GM12878 (cell line): ENCODE data around the gene MPHOSPH9. TPM values are rescaled to one million over a fixed set of nuclear protein-coding genes. Genes with fewer than 3 reads are reported as not detected.

ENCODE experiments used
- ATAC-seq: fragments of 200-7000 bp; cut with Tn5 transposase; 3 replicates; pipeline ENCODE4 v1.9.1; 2020; ENCODE audit warnings: mild to moderate bottlenecking, moderate library complexity
- BruUV-seq: library from RNA; stranded (reverse); fragments of 400-500 nt; replicated peaks from 2 replicates; lab custom pipeline; 2021; lab: Mats Ljungman, UMichigan
- CTCF ChIA-PET: fragments of 300-600 bp; sonication (Branson Sonifier 250); formaldehyde crosslinking; extraction: SDS; loops from one replicate; lab custom pipeline; 2021; ENCODE audit warnings: inconsistent platforms; lab: Yijun Ruan, JAX
- POLR2A ChIA-PET: fragments of 350-600 bp; formaldehyde crosslinking; extraction: SDS; loops from one replicate; lab custom pipeline; 2021; ENCODE audit warnings: inconsistent platforms; lab: Charles Lee
- RAD21 ChIA-PET: fragments of 300-600 bp; sonication (Branson Sonifier 250); formaldehyde crosslinking; loops from one replicate; lab custom pipeline; 2023; ENCODE audit warnings: antibody characterized with exemption; ENCODE audit not compliant: unreplicated experiment; lab: Charles Lee
- SMC1A ChIA-PET: fragments of 300-600 bp; sonication (Branson Sonifier 250); formaldehyde crosslinking; loops from one replicate; lab custom pipeline; 2023; ENCODE audit not compliant: unreplicated experiment, uncharacterized antibody; lab: Charles Lee
- DNase-seq: peaks from one replicate; pipeline ENCODE4 v3.0.0-alpha.2; 2011; ENCODE audit warnings: low read depth, low spot score
- FAIRE-seq: peaks from 3 replicates; lab custom pipeline; 2011; peaks lifted over from hg19 to GRCh38; lab: Jason Lieb, UNC
- H2AFZ ChIP-seq: 2 replicates; pipeline ENCODE4 v1.6.0; 2011; ENCODE audit warnings: low read depth, low read length, control low read depth; ENCODE audit not compliant: control insufficient read depth
- H3K27ac ChIP-seq: 2 replicates; pipeline ENCODE4 v1.5.1; 2011; ENCODE audit warnings: control low read depth; ENCODE audit not compliant: control insufficient read depth, insufficient read depth
- H3K27me3 ChIP-seq, 2 experiments: replicated peaks in 1 of 2; 2 replicates each; pipeline versions ENCODE4 v1.6.0 to v1.6.1; 2011; ENCODE audit warnings: low read length in 1 of 2; ENCODE audit not compliant: control insufficient read depth in 2 of 2, insufficient read depth in 2 of 2
- H3K36me3 ChIP-seq, 2 experiments: 2 replicates each; pipeline ENCODE4 v1.5.1; 2011; ENCODE audit warnings: low read length in 1 of 2; ENCODE audit not compliant: control insufficient read depth in 2 of 2, insufficient read depth in 2 of 2
- H3K4me1 ChIP-seq: 2 replicates; pipeline ENCODE4 v1.6.1; 2011; ENCODE audit warnings: mild to moderate bottlenecking, low read length, moderate library complexity, mixed read lengths; ENCODE audit not compliant: control insufficient read depth, insufficient read depth
- H3K4me2 ChIP-seq: 2 replicates; pipeline ENCODE4 v1.6.0; 2011; ENCODE audit warnings: control low read depth; ENCODE audit not compliant: control insufficient read depth, insufficient read depth
- H3K4me3 ChIP-seq: fragments of 200-600 bp; sonication (generic); 2 replicates; pipeline ENCODE4 v1.5.1; 2016
- H3K79me2 ChIP-seq: 2 replicates; pipeline ENCODE4 v1.6.0; 2011; ENCODE audit warnings: low read length; ENCODE audit not compliant: control insufficient read depth, insufficient read depth
- H3K9ac ChIP-seq: 2 replicates; pipeline ENCODE4 v1.8.0; 2011; ENCODE audit warnings: low read length, control low read depth, mixed read lengths; ENCODE audit not compliant: control insufficient read depth, insufficient read depth
- H3K9me3 ChIP-seq: replicated peaks from 3 replicates; pipeline ENCODE4 v1.5.1; 2011; ENCODE audit warnings: mild to moderate bottlenecking, low read length; ENCODE audit not compliant: control insufficient read depth, insufficient read depth
- H4K20me1 ChIP-seq: 2 replicates; pipeline ENCODE4 v1.6.0; 2011; ENCODE audit not compliant: control insufficient read depth, insufficient read depth
- CBFB ChIP-seq: IDR thresholded peaks from 2 replicates; pipeline ENCODE4 v1.6.1; 2016; ENCODE audit warnings: antibody characterized with exemption, low read depth
- CBX3 ChIP-seq: fragments of 200-600 bp; sonication (generic); IDR thresholded peaks from 2 replicates; pipeline ENCODE4 v1.6.1; 2016; ENCODE audit warnings: low read depth, borderline replicate concordance
- HCFC1 ChIP-seq: fragments of 150-350 bp; IDR thresholded peaks from 2 replicates; pipeline ENCODE4 v1.6.1; 2014; ENCODE audit warnings: low read length
- SIX5 ChIP-seq: IDR thresholded peaks from 2 replicates; pipeline ENCODE4 v1.6.1; 2011; ENCODE audit warnings: mild to moderate bottlenecking, low read depth, low read length, moderate library complexity; ENCODE audit not compliant: severe bottlenecking
- SP1 ChIP-seq: IDR thresholded peaks from one replicate; pipeline ENCODE4 v1.6.1; 2011; ENCODE audit warnings: low read depth, low read length
- STAT3 ChIP-seq: IDR thresholded peaks from 2 replicates; pipeline ENCODE4 v1.6.1; 2011; ENCODE audit warnings: low read depth, low read length, improper control_type of control experiment
- YBX1 ChIP-seq: fragments of 450-650 bp; IDR thresholded peaks from 2 replicates; pipeline ENCODE4 v1.6.1; 2016; ENCODE audit warnings: antibody characterized with exemption
- WGBS: methylation state at CpG from one replicate; pipeline ENCODE4 v1.1.6; 2016; ENCODE audit warnings: low lambda C conversion rate; ENCODE audit not compliant: insufficient replicate concordance, insufficient coverage; ENCODE audit errors: missing lambda C conversion rate; 5-methylcytosine and 5-hydroxymethylcytosine counted together
- in situ Hi-C: fragments of 300-500 bp; cut with MboI; formaldehyde crosslinking; loops from 9 replicates; pipeline ENCODE4 v1.14.3; 2018; ENCODE audit warnings: mixed read lengths
- intact Hi-C: fragments of 100-400 bp; cut with micrococcal nuclease; formaldehyde crosslinking; loops from one replicate; pipeline ENCODE4 v1.14.2; 2022; ENCODE audit not compliant: unreplicated experiment
- polyA plus RNA-seq, 11 experiments: library from polyadenylated mRNA; depleted of rRNA in 4 of 11; unstranded in 6 of 11; stranded (reverse) in 5 of 11; fragments of >200 nt; fragmentation: Nextera tagmentation in 4 of 11; fragmentation: Illumina TruSeq in 1 of 11; extraction: Ambion mirVana in 4 of 11; extraction: Trizol in 1 of 11; gene quantifications; 1 replicate in 1 of 11; 2 replicates in 10 of 11; pipeline versions ENCODE4 v1.2.1 to v1.2.3, GENCODE V29; 2011 to 2016; ENCODE audit warnings: inconsistent platforms in 2 of 11, missing spikeins in 2 of 11, low read depth in 1 of 11
- total RNA-seq, 4 experiments: library from RNA; depleted of rRNA in 3 of 4; stranded (reverse); fragments of >200 nt in 3 of 4; fragmentation: Illumina TruSeq in 1 of 4; extraction: Trizol in 1 of 4; gene quantifications; 2 replicates each; pipeline versions ENCODE4 v1.2.1 to v1.2.3, GENCODE V29; 2013 to 2021
- TF ChIP-seq, protein P1 (sequence below): IDR thresholded peaks from 2 replicates; pipeline ENCODE4 v1.6.1; 2011; ENCODE audit warnings: low read depth, mild to moderate bottlenecking, low read length, moderate library complexity, borderline replicate concordance; ENCODE audit errors: extremely low read depth
- TF ChIP-seq, protein P2 (sequence below): IDR thresholded peaks from 2 replicates; pipeline ENCODE4 v1.6.1; 2012; ENCODE audit warnings: low read depth, low read length, improper control_type of control experiment

MPHOSPH9 gene
- total and polyA plus RNA-seq, 10 of the 15 experiments (the other 5 are each of a cell fraction or from before 2014, with no cell fraction given) = 11.5 to 72.2 (median 45.7) TPM

DNA sequence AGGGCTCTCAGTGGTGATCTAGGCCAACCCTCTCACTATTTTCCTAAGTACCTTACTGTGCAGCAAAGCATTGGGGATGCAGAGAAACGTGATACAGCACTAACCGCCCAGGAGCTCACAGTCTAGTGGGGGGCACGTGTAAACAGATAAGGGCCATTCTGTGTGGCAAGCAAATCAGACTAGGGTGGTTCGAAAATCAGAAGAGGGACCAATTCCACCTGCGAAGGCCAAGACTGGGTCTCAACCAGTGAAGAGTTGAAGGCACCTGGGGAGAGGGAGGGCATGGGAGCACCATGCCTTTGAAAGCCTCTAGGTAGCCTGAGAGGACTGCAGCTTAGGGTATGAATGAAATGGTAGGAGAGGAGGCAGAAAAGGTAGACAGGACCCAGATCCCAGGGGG, 84.3 kb downstream of the MPHOSPH9 start:
- H3K4me1 ChIP-seq = no peaks in the 10 kb centered on the region
- no peak for ATAC-seq
- CTCF ChIA-PET = interaction anchor here (0.9 to 1.2 kb wide), 2 partner anchors 104 to 105 kb away, joined by 3 read pairs; no protein-coding TSS in a partner anchor
- H3K27me3 ChIP-seq = peaks cover 0 to 4% of the 10 kb centered on the region in 2 experiments; a peak in 1 of 4 replicates
- H3K36me3 ChIP-seq = no peaks in the 10 kb centered on the region
- no peak overlapping the region for H3K9ac ChIP-seq
- in situ Hi-C loops (no loop called here), intact Hi-C loops (no loop called here)
- no peak for FAIRE-seq
- 55% methylated on average over 5 of the region's 5 CpGs for WGBS
- no TSS peak for BruUV-seq
- H2AFZ ChIP-seq = no peak overlapping the region
- H3K4me2 ChIP-seq = no peak overlapping the region
- TF ChIP-seq, protein P1, sequence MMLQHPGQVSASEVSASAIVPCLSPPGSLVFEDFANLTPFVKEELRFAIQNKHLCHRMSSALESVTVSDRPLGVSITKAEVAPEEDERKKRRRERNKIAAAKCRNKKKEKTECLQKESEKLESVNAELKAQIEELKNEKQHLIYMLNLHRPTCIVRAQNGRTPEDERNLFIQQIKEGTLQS = no peak
- TF ChIP-seq, protein P2, sequence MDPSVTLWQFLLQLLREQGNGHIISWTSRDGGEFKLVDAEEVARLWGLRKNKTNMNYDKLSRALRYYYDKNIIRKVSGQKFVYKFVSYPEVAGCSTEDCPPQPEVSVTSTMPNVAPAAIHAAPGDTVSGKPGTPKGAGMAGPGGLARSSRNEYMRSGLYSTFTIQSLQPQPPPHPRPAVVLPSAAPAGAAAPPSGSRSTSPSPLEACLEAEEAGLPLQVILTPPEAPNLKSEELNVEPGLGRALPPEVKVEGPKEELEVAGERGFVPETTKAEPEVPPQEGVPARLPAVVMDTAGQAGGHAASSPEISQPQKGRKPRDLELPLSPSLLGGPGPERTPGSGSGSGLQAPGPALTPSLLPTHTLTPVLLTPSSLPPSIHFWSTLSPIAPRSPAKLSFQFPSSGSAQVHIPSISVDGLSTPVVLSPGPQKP = no peak
- TF ChIP-seq CBX3 (no peak), SP1 (no peak), YBX1 (no peak), CBFB (no peak), STAT3 (no peak), HCFC1 (no peak), SIX5 (no peak)
- H4K20me1 ChIP-seq = no peaks in the 10 kb centered on the region
- RAD21 ChIA-PET = interaction anchor here (1.6 kb wide), 1 partner anchor 105 kb away, joined by 3 read pairs; no protein-coding TSS in a partner anchor
- SMC1A ChIA-PET = no interaction called here
- H3K79me2 ChIP-seq = no peaks in the 10 kb centered on the region
- no peak overlapping the region for H3K27ac ChIP-seq
- H3K4me3 ChIP-seq = no peak overlapping the region
- H3K9me3 ChIP-seq = no peaks in the 10 kb centered on the region
- no peak for DNase-seq
- POLR2A ChIA-PET = no interaction called here
